HG03108 (cell line): ENCODE data around the gene RAB39A.

Source experiments
- ATAC-seq: cut with Tn5 transposase; IDR thresholded peaks from one replicate; pipeline ENCODE4 v1.9.1; 2021; ENCODE audit warnings: moderate library complexity; ENCODE audit not compliant: unreplicated experiment

RAB39A gene

DNA sequence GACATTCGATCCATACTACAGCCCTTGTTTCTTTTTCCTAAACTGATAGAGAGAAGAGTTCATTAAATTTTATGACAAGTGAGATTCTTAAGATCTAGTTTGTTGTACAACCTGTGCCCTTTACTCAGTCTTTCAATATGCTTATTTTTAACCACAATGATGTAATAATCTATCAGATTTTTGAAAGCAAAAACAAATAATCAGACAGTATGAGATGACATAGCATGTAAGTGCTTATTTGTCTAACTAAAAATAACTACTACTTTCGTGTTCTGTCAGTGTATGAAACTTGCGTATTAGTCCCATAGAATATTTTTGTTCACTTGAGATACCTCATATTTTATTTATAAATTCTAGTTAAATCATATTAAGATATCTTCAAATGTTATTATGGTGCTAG lies 33.2 kb downstream of the RAB39A start:
- no peak for ATAC-seq

DNA sequence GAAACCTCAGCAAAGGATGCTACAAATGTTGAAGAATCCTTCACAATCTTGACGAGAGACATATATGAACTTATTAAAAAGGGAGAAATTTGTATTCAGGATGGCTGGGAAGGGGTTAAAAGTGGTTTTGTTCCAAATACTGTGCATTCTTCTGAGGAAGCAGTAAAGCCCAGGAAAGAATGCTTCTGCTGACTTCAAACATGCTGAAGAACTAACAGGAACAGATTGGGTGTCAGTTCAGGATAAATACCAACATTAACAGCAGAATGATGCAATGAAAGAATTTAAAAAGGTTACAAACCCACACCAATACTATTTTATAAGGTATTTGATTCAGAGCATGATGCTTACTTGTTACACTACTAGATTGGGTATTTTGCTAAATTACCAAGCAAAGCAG lies 33.9 kb downstream of the RAB39A start:
- no peak for ATAC-seq

DNA sequence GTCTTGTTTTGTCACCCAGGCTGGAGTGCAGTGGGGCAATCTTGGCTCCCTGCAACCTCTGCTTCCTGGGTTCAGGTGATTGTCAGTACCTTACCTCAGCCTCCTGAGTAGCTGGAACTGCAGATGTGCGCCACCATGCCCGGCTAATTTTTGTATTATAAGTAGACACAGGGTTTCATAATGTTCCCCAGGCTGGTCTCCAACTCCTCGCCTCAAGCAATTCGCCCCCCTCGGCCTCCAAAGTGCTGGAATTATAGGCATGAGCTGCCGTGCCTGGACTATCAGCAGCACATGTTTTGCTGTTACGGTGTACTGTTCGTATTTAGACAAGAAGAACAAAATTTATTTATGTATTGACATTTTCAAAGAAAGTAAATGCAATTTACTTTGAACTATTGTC lies 34.8 kb downstream of the RAB39A start:
- no peak for ATAC-seq

DNA sequence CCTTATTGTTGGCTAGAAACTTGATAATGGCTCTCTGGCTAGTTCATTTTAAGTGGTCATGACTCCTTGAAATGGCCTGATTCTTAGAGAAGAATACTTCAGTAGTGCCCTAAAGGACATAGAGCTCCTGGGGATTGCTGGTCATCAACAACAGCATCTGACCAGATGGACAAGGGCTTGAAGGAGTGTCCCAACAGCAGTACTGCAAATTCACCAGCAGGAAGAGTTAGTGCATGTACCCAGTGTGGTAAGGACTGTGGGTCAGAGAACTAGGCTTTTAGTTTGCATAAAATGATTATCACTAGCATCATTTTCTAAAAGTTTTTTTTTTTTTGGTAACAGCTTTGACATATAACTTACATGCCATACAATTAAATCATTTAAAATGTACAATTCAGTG lies 41.0 kb downstream of the RAB39A start:
- no peak for ATAC-seq

DNA sequence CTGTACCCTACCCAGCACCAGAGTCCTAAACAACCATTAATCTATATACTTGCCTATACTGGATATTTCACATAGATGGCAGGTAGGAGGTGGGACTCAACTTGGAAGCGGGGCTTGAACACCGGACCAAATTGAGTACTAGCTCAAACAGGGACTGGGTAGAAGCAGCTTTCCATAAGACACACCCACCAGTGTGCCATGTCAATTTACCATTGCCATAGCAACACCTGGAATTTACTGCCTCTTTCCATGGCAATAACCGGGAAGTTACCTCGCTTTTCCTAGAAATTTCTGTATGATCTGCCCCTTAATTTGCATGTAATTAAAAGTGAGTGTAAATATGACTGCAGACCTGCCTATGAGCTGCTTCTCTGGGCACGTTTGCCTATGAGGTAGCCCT lies 41.8 kb downstream of the RAB39A start:
- no peak for ATAC-seq

DNA sequence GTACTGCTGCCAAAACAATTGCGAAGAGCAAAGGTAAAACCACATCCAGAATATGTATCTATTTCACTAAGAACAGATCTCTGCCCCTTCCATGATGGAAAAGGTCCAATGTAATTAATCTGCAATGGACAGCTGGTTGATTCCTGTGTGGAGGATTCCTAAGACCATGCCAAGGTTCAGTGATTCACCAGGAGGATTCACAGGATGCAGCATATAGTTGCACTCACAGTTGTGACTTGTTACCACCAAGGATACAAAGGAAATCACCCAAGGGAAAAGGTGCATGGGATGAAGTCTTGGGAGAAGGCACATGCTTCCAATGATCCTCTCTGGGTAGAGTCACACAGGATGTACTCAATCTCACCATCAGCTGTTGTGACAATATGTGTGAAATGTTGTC lies 45.4 kb downstream of the RAB39A start:
- ATAC-seq, result no peak

DNA sequence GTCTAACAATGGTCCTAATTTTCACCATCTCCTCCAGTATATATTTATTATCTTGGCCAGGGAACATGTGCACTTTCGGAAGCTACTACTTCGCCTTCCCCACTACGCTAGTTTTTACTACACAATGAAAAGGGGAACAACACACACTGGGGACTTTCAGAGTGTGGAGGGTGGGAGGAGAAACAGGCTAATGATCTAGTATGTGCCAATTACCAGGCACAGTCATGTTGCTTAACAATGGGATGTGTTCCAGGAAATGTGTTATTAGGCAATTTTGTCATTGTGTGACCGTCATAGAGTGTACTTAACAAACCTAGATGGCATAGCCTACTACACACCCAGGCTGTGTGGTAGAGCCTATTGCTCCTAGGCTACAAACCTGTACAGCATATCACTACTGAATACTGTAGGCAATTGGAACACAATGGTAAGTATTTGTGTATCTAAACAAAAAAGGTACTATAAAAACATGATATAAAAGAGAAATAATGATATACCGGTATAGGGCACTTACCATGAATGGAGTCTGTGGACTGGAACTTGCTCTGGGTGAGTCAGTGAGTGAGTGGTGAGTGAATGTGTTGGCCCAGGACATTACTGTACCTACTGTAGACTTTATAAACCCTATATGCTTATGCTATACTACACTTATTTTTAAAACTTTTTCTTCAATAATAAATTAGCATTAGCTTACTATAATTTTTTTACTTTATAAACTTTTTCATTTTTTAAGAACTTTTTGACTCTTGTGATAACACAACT lies 60.3 kb downstream of the RAB39A start:
- no peak for ATAC-seq

DNA sequence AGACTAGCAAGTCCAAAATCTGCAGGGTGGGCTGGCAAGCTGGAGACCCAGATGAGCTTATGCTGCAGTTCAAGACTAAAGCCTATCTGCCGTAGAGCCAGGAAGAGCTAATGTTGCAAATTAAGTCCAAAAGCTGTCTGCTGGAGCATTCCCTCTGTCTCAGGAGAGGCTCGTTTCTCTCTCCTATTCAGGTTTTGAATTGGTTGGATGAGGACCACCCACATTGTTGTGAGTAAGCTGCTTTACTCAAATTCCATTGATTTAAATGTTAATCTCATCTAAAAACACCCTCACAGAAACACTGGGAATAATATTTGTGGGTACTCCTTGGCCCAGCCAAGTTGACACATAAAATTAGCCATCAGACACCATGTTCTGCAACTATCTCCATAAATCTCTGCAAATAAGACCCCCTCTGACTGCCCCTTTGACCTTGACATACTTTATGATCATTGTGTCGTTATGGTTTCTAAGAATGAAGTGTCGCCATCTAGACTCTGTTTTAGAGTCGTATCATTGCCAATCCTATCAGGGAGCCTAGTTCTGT lies 63.7 kb downstream of the RAB39A start:
- ATAC-seq, result no peak

DNA sequence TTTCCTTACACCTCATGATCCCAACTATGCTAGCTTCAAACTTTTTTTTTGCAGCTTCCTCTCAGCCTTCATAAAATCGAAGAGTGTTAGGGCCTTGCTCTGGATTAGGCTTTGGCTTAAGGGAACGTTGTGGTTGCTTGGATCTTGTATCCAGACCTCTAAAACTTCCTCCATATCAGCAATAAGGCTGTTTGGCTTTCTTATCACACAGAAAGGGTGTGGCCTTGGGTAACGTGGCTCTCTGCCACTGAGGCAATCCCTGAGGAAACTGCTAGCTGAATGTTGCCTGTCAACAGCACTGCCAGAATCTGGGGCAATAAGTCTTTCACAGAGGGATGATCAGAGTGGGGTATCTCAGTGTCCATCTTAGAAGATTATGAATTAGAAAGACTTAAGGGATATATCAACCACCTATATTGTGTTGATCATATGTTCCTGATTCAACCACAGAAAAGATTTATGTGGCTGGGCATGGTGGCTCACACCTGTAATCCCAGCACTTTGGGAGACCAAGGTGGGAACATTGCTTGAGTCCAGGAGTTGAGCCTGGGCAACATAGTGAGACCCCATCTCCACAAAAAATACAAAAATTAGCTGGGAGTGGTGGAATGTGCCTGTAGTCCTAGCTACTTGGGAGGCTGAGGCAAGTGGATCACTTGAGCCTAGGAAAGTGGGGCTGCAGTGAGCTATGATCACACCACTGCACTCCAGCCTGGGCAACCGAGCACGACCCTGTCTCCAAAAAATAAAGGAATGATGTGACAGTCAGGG lies 67.9 kb downstream of the RAB39A start:
- no peak for ATAC-seq

DNA sequence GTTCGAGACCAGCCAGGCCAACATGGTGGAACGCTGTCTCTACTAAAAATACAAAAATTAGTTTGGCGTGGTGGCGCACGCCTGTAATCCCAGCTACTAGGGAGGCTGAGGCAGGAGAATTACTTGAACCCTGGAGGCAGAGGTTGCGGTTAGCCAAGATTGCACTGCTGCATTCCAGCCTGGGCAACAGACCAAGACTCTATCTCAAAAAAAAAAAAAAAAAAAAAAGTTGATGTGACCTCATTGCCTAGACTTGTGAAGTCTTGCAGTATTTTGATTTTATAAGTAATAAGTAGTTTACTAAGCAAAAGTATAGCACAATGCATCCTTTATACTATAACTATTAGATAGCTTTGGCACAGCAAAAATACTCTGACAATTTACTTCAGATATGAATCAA lies 70.5 kb downstream of the RAB39A start:
- no peak for ATAC-seq

DNA sequence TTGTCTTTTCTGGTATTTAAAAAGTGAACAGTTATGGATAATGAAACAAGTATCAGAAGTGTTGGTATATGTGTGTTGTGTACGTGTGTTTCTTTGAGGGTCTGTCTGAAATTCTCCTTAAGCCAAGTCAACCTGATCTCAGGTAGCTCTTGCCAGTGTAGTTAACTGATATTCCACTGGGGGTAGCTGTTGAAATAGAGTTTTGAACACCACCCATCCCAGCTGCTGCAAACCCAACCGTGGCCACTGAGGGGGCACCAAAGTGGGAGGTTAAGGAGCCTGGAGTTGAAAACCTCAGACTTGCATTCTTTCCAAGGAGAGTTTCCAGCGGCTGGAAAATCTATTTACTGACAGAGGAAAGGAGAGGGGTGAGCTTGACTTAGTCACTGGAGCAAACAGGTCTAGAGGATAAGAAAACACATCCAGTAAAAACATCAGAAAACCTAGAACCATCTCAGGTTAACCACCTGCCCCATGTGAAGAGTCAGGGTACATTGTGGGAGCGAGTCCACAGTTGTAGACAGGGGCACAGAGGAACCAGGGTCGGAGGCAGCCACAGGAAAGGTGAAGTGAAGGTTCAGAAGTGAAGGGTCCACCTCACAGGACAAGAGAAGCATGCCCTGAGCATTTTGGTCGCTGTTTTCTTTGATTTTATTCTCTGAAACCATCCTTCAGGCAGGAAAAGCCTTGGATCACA lies 71.7 kb downstream of the RAB39A start:
- peak; percentile 87 for ATAC-seq

DNA sequence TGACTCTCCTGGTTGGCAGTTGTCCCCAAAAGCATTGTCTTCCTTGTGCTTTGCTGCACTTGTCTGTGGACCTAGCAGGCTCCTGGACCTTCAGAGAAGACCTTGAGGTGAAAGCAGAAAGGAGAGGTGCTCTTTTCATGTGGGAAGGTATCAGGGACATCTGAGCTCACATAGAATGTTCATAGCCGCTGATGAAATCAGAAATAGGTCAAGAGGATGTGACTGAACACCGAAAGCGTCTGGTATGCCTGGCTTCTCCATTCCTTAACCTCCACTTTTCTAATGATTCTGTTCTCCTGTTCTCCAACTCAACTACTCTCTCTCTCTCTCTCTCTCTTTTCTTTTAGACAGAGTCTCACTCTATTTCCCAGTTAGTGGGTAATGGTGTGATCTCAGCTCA lies 74.2 kb downstream of the RAB39A start:
- ATAC-seq, result no peak

DNA sequence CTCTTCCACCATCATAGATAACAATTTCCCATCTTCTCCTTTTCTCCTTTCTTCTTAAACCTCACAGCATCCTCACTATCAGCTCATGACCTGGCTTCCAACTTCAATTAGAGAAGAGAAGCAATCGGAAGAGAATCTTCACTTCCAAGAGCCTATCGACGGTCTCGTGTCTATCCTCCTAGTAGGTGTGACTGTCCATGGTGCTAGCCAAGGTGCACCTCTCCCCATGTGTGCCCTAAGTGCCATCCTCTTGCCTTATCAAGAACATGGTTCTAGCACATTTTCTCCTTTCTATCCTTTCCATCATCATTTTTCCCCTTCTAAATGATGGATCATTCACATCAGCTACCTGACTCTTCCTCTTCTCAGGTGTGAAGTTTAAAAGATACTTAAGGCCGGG lies 75.4 kb downstream of the RAB39A start:
- ATAC-seq, result no peak

DNA sequence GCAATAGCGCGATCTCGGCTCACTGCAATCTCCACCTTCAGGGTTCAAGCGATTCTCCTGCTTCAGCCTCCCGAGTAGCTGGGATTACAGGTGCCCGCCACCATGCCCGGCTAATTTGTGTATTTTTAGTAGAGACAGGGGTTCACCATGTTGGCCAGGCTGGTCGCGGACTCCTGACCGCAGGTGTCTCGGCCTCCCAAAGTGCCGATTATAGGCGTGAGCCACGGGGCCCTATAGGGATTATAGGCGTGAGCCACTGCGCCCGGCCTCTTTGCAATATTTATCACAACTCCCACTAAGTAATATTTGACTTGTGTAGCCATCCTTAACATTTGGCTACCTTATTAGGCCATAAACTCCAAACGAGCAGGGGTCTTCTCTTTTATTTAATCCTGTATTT lies 79.6 kb downstream of the RAB39A start:
- ATAC-seq, result no peak

DNA sequence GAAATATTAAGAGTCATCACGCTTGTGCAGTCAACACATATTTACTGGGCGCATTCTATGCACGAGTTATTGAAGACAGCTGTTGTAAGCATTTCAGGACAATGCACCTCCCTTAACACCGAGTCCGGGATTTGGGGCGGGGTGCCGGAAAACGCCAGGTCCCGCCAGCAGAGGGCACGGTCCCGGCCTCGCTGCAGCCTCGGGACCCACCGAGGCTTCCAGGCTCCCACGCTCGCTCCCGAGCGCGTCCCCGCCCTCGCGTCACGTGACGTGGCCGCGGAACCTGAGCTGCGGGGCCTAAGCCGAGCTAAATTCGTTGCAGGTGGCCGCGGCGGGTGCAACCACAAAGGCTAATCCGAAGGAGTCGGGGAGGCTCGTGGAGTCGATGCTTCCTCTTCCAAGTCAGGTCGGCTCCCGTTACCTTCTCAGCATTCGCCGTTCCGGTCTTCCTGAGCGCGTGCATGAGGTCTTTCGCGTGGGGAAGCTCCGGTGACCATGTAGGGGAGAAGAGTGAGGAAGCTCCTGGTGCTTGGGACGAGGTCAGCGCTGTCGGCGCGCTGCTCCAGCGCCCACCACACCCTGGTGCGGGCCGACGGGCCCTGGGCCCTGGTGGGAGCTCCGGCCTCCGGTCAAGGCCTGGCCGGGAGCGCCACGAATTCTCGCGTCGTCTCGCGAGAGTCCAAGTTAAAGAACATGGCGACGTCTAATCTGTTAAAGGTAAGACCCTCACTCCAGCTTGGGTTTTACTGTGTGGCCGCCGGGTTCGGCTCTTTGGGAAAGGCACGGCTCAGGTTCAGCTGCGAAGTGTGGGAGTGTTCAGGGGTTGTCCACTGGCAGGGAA lies 80.6 kb downstream of the RAB39A start, which contains the start of gene CUL5:
CUL5 (plus strand) TSS at position 243 of the 841 bp plus-strand sequence; CDS start at position 694, 451 bp downstream.
- ATAC-seq, result peak; percentile 83

DNA sequence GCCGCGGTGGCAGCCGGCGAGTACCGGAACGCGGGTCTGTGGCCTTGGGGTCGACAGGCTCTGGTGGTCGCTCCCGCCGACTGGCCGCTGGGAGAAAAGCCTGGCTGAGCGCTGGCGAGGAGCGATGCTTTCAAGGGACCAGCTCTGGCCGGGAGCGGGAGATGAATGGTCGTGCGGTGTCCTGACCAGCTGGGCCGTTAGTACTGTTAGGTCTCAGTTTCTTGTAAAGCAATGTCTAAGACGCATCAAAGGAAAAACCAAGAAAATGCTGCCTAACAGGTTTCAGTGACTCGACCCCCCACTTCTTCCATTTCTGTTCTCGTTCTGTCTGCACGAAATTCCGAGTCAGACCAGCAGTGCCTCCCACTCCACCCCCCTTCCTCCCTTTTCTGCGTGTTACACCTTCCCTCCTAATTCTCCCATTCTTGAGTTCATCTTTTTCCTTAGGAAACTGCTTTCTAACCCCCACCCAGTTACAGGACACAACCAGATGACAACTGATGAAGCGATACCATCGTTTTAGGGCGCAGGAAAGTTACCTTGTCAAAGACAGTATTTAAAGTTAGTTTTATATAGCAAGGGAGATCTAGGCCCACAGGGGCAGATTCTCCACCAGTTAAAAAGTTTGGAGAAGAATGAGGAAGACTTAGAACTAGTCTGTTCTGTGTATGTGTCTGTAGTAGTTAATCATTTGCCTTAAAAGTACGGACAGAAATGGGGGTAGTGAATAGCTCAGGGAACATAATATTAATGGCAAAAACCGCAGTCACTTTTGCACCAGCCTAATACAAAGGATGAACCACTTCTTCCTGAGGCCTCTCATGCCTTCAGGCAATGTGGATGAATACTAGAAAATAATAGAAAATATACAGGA lies 81.5 kb downstream of the RAB39A start:
- peak; percentile 11 for ATAC-seq

DNA sequence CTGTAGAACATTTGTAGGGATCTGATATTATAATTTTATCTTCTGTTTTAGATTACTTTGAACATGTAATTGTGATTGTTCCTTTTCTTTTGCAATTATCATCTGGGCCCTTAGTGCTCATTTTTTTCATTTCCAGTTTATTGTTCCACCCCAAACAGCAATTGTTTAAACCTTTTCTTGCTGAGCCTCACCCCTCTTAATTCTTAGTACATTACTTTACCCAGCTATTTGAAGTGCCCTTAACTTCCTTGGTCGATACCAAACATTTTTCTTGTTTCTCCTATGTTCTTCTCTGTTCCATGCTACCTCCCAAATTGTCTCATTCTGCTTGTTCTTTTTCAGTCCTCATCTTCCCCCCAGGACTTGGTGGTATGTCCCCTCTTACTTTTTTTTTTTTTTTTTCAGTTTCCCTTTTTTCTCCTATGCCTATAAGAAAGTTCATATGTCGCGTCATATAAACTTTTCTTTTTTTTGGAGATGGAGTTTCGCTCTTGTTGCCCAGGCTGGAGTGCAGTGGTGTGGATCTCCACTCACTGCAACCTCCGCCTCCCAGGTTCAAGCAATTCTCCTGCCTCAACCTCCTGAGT lies 84.0 kb downstream of the RAB39A start:
- no peak for ATAC-seq
